Activated CD8-positive, alpha-beta memory T cell treated with anti-CD3 and anti-CD28 coated beads for 1 hour (primary cell): ENCODE results near the gene STAT5B.
"Not testable (repeated sequence)": the region's sequence is repeated elsewhere in the genome, so short reads cannot be mapped to it uniquely, and the experiment has no call there.

Experiments used
- DNase-seq, 2 donors: peaks; one replicate each; pipeline ENCODE4 v3.0.0-alpha.2; 2020; ENCODE audit warnings: low read depth in 1 of 2; ENCODE audit errors: extremely low read depth in 1 of 2

Gene STAT5B

DNA sequence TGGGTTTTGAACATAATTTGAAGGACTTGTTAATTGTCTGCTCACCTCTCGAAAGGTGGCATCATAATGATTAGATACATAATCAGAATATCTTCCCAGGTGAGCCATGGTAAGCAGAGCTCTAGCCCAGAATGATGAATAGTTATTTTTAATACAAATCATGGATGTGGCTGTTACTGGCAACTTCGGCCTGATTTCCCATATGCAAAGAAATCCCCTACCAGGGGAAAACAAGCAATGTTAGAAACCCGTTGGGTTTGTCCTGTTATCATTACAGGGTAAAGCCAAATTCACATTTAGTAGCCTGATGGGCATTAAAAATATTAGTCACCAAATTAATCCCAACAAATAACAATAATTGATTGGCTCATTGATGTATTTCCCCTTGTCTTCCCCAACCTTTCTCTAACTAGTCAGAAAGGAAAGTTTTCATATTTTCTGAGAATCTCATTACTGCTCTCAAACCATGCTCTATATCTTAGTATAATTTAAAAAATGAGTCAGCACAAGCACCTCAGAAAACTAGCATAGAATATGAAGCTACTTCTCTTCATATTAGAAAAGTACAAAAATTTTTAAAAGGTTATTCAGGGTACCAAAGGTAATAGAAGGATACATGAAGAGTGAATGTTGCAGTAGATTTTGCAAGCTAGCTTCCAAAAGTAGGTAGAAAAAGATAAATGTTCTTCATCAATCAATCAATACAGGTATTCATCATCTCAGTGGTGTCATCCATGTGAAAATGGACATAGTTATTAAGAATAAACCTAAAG, 5.0 kb downstream of the STAT5B start:
- no peak for DNase-seq

DNA sequence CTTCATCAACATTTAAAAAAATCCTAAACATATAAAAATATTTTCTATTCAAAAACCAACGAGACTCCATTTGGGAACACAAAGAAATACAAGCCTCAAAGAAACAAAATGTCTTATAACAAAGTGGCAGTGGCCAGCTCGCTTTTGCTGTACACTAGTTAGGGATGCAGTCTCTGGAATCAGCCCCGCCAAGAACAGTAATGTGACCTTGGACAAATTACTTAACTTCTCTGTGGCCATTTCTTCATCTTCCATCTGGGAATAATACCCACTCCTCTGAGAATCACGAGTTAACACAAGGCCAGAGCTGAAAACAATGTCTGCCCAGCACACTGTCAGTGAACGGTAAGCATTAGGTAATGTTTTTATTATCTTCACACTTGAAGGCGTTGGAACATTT, 5.6 kb downstream of the STAT5B start:
- DNase-seq, result no peak

DNA sequence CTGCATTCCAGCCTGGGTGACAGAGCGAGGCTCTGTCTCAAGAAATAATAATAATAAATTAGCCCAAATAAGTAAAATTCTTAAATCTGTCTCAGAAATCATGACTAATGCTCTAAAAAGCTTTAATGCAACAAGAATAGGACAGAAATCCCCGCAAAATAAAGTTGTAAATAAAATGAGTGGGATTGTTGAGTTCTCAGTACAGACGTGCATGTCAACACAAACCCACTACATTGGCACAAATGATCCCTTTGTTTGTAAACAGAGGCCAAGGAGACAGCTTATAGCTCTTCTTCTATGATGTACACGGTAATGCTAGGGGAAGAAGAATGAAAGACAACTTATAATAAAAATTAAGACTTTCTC, 6.0 kb downstream of the STAT5B start:
- DNase-seq, result no peak

DNA sequence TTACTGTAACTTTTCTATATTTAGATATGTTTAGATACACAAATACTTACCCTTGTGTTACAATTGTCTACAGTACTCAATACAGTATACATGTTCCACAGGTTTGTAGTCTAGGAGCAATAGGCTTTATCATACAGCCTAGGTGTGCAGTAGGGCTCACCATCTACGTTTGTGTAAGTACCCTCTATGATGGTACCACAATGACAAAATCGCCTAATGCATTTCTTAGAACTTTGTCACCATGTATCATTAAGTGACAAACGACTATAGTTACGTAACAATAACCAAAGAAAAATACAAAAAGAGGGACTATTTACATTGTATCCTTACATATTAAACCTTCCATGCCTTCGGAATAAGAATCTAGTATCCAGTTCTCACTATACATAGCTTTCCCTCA, 8.0 kb downstream of the STAT5B start:
- no peak for DNase-seq

DNA sequence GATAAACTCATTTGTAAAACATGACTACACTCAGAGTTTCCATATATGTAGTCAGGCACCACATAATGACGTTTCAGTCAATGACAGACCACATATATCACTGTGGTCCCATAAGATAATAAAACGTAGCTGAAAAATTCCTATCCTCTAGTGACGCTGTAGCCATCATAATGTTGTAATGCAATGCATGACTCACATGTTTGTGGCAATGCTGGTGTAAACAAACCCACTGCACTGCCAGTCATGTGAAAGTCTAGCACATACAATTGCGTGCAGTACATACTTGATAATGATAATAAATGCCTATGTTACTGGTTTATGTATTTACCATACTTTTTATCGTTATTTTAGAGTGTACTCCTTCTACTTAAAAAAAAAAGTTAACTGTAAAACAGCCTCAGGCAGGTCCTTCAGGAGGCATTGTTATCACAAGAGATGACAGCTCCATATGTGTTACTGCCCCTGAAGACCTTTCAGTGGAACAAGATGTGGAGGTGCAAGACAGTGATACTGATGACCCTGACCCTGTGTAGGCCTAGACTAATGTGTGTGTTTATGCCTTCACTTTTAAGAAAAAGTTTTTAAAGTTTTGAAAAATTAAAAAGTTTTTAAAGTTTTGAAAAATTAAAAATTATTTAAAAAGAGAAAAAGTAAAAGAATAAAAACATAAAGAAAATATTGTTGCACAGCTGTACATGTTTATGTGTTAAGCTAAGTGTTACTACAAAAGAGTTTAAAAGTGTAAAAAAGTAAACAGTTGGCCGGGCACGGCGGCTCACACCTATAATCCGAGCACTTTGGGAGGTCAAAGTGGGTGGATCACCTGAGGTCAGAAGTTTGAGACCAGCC, 9.0 kb downstream of the STAT5B start:
- no peak for DNase-seq

DNA sequence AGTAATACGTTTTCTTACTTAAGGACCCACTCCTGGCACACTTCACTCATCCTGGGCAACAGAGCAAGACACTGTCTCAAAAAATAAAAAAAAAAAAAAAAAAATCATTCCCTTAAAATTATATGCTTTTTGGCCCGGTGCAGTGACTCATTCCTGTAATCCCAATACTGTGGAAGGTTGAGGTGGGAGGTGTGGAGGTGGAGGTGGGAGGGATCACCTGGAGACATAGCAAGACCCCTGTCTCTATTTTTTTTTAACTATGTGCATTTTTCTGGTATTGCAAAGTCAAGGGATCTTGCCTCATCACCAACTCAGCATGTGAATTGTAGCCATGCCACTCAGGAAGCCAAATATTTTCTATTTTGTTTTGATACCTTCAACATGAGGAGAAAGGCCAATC, 9.7 kb downstream of the STAT5B start:
- no peak for DNase-seq

DNA sequence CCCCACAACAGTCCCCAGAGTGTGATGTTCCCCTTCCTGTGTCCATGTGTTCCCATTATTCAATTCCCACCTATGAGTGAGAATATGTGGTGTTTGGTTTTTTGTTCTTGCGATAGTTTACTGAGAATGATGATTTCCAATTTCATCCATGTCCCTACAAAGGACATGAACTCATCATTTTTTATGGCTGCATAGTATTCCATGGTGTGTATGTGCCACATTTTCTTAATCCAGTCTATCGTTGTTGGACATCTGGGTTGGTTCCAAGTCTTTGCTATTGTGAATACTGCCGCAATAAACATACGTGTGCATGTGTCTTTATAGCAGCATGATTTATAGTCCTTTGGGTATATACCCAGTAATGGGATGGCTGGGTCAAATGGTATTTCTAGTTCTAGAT, 11.8 kb downstream of the STAT5B start:
- DNase-seq, result not testable (repeated sequence)

DNA sequence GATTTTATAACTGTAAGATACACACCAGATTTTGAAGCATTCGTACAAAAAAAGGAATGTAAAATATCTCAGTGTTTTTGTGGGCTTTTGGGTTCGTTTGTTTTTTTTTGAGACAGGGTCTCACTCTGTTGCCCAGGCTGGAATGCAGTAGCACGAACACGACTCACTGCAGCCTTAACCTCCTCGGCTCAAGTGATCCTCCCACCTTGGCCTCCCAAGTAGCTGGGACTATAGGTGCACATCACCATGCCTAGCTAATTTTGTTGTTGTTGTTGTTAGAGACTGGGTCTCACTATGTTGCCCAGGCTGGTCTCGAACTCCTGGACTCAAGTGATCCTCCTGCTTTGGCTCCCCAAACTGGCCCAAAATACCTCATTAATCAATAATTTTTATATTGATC, 15.9 kb downstream of the STAT5B start:
- DNase-seq, result no peak

DNA sequence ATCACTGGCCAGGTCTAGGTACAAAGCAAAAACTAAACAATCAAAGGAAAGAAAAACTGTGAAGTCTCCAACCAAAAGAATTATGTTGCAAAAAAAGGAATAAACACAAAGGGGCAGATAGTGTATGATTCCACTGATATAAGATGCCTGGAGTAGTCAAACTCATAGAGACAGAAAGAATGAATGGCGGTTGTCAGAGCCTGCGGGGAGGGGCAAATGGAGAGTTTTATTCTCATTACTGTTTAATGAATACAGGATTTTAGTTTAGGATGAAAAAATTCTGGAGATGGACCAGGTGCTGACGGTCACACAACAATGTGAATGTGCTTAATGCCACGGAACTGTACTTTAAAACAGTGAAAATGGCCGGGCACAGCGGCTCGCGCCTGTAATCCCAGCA, 20.7 kb downstream of the STAT5B start:
- no peak for DNase-seq

DNA sequence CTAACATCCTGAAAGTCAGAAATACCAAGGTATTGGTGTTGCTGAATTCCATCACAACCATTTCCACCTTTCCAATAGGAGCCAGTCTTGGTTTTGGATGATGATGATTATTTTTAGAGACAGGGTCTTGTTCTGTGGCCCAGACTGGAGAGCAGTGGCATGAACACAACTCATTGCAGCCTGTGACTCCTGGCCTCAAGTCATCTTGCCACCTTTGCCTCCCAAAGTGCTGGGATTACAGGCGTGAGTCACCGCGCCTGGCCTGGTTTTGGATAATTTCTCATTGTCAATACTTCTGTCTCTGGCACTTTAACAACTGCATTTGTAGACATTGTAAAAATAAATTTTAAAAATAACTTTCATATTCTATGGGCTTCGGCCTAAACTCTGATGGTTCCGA, 22.6 kb downstream of the STAT5B start:
- DNase-seq, result no peak

DNA sequence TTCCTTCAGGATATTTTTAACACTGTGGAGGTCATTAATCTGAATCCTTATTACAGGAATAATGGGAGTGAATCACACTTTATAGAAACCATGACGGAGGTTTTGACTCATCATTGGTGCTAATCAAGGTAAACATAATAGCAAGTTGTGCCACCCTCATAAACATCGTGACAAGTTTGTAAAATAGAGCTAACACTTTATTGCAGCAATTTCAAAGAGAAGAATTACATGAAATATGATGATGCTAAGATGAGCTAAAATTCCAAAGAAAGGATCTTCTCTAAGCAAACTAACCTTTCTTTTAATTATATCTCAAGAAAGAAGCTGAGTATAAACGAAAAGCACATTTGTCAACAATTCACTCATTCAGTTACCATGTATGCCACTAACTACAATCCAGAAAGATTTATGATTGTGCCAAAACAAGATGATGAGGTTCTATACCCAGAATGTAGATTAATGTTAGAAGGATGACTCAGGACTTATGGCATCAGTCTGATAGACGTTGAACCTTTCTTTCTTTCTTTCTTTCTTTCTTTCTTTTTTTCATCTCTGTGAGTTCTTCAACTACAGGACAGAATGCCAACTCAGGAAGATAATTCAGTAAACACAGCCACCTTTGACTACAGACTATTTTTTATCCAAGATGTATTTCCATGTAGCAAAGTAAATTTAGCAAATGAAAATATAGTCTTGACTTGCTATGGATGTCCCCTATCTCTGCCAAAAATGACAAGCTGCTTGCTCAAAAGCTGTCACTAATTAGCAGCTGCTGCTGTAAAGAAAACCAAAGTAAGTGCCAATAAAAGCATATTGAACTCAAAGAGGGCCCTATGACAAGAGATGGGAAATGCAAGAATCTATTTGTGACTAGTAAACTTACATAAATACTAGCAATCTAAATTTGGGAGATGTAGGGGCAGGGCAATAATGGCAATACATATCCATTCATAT, 23.3 kb downstream of the STAT5B start:
- no peak for DNase-seq

DNA sequence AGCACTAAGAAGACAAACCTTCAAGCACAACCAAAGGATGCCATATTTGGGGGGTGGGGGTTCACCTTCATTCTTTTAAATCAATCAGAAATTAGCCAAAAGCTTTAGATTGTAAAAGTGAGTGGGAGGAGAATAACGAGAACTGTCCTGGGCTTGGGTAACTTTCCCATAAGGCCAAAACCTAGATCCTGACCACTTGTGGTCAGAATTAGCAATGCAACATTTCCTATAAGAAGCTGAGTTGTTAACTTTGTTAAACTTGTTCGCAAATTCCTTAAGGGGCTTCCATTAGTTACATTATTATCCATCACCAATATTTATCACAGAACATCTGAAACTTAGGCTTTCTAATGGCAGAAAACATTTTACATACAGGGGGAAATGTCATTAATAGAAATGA, 25.1 kb downstream of the STAT5B start:
- DNase-seq, result no peak

DNA sequence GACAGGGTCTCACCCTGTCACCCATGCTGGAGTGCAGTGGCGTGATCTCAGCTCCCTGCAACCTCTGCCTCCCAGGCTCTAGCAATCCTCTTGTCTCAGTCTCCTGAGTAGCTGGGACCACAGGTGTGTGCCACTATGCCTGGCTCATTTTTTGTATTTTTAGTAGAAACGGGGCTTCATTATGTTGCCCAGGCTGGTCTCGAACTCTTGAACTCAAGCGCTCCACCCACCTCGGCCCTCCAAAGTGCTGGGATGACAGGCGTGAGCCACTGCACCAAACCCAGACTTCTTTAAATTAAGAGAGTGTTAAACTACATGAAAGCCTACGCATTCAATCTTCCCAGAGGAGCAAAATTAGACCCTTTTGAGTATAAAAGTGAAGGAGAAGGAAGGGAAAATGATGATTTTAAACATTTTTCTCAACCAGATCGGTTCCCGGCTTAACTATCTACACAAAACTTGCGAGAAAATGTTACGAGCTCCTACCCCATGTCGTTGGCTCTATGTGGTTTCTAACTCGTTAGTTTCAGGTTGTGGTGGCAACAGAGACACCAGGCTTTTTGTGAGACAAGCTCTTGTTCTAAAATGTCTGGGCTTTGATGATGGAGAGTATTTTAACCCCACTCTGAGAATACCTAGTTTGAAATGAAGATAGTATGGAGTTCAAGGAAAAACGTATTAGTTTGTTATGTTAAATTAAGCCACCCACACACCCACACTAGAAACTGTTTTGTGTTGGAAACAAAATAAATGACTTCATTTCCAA, 26.3 kb downstream of the STAT5B start:
- no peak for DNase-seq

DNA sequence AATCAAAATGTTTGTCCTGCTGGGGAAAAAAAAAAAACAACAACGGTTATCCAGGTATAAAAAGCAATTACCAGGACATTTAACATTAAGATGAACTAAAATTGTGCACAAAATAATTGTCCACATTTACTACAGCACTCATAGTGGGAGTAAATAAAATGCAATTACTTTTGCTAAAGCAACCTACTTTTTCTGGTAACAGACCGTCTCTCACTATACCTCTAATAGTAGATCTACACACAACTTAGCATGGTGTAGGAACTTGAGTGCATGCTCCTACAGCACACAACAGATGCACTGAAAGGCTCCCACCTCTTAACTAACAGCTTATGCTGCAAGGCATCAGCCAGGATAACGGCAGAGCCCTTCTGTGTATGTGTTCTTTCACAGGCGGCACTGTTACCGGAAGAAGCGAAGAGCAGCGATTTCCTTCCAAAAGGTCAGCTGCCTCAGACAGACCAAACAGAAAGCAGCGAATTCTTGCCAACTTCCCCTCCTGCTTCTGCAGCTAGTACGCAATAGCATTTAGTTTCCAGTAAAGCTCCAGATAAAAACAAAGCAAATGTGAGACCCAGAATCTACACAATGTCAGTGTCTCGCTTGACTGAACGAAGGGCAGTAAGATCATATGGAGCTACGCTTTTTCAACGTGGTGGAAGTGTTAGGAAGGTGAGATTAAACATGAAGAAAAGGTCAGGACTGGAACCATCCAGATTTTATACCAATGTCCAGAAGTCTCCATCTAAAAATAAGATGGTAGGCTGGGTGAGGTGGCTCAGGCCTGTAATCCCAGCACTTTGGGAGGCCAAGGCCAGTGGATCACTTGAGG, 27.6 kb downstream of the STAT5B start:
- peak; percentile 45 to 59 for DNase-seq

DNA sequence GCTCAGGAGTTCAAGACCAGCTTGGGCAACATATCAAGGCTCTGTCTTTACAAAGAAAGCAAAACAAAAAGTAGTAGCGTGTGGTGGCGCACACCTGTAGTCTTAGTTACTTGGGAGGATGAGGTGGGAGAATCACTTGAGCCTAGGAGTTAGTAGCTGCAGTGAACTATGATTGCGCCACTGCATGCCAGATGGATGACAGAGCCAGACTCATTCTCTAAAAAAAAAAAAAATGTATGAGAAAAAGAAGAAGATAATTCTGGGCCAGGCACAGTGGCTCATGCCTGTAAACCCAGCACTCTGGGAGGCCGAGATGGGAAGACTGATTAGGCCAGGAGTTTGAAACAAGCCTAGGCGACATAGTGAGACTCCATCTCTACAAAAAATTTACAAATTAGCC, 28.5 kb downstream of the STAT5B start:
- DNase-seq, result no peak

DNA sequence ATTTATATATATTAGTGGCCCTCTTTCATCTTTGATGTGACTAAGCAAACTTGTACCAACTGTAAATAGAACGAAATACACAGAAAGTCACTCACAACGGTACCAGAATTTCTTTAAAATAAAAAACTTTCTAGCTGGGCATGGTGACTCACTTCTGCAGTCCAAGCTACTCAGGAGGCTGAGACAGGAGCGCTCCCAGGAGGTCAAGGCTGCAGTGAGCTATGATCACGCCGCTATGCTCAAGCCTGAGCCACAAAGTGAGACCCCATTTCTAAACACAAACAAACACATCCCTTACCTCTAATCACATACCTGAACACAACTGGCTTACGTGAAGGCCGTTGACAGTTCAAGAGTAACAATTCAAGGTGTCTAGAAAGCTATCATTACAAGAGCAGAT, 29.7 kb downstream of the STAT5B start:
- DNase-seq, result no peak

DNA sequence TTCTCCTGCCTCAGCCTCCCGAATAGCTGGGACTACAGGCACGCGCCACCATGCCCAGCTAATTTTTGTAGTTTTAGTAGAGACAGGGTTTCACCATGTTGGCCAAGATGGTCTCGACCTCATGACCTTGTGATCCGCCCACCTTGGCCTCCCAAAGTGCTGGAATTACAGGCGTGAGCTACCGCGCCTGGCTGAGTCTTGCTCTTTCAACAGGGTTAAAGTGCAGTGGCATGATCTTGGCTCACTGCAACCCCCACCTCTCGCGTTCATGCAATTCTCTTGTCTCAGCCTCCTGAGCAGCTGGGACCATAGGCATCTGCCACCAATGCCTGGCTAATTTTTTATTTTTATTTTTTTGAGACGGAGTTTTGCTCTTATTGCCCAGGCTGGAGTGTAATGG, 31.0 kb downstream of the STAT5B start:
- DNase-seq, result not testable (repeated sequence)

DNA sequence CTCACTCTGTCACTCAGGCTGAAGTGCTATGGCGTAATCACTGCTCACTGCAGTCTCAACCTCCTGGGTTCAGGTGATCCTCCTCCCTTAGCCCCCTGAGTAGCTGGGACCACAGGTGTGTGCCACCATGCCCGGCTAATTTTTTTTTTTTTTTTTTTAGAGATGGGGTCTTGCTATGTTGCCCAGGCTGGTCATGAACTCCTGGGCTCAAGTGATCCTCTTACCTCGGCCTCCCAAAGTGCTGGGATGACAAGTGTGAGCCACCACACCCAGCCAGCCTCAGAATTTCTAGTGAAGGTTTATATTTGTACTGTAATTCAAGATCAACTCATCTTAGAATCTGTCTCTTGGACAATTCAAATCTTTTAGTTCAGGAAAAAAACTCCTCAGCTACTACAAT, 32.1 kb downstream of the STAT5B start:
- DNase-seq, result not testable (repeated sequence)

DNA sequence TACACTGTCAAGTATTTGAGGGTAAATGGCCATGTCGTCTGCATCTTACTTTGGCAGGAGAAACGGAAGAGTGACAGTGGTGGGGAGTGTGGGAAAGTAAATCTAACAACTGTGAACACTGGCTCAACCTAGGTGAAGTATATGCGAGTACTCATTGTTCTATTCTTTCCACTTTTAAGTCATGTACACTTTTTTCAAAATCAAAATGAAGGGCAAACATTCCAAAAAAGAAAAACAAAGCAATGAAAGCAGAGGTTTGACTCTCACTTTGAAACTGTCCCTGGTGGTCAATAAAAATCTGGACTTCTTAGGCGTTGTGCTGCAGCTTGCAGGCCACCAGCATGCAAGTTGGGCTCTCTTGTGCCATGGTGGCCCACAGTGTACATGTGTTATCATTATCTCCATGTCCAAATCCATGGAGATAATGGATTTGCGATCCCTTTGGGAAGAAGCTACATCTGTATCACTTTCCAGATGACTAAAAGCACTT, 32.7 kb downstream of the STAT5B start:
- no peak for DNase-seq
